K562 (cell line): Measurements from ENCODE around the gene ZNF488.

Experiments
- HDAC2 ChIP-seq: fragments of 450-650 bp; IDR thresholded peaks from 2 replicates; pipeline ENCODE4 v1.6.1; 2016; ENCODE audit warnings: mild to moderate bottlenecking
- IRF2 ChIP-seq: sonication (generic); formaldehyde crosslinking; IDR thresholded peaks from 2 replicates; pipeline ENCODE4 v1.8.1; 2022; ENCODE audit warnings: mild to moderate bottlenecking, missing genetic modification reagents
- MAFF ChIP-seq: IDR thresholded peaks from 2 replicates; pipeline ENCODE4 v1.6.1; 2012; ENCODE audit warnings: low read length, improper control_type of control experiment
- MYBL2 ChIP-seq, 2 experiments: fragments of 450-650 bp in 1 of 2; sonication (generic) in 1 of 2; formaldehyde crosslinking in 1 of 2; IDR thresholded peaks; 2 replicates each; pipeline versions ENCODE4 v1.6.1 to v1.8.1; 2017 to 2022; ENCODE audit warnings: borderline replicate concordance in 1 of 2, inconsistent platforms in 1 of 2, low read depth in 1 of 2, mild to moderate bottlenecking in 1 of 2, missing genetic modification reagents in 1 of 2, moderate library complexity in 1 of 2
- POLR2AphosphoS5 ChIP-seq: IDR thresholded peaks from 2 replicates; pipeline ENCODE4 v1.6.1; 2011; ENCODE audit warnings: mild to moderate bottlenecking, low read depth, low read length, moderate library complexity; ENCODE audit not compliant: control insufficient read depth, insufficient read depth
- SMC3 ChIP-seq: conservative IDR thresholded peaks from 2 replicates; pipeline ENCODE4 v1.6.1; 2011; ENCODE audit warnings: low read depth, low read length, improper control_type of control experiment; ENCODE audit not compliant: insufficient read depth
- TEAD4 ChIP-seq, 2 experiments: sonication (generic) in 1 of 2; formaldehyde crosslinking in 1 of 2; IDR thresholded peaks; 2 replicates each; pipeline versions ENCODE4 v1.6.1 to v1.8.0; 2012 to 2022; ENCODE audit warnings: borderline replicate concordance in 1 of 2, inconsistent platforms in 1 of 2, low read length in 1 of 2, mild to moderate bottlenecking in 1 of 2, missing genetic modification reagents in 1 of 2
- TF ChIP-seq, protein P1 (sequence below): sonication (generic); formaldehyde crosslinking; IDR thresholded peaks from 2 replicates; pipeline ENCODE4 v1.8.1; 2023; ENCODE audit warnings: mild to moderate bottlenecking, missing genetic modification reagents

DNA sequence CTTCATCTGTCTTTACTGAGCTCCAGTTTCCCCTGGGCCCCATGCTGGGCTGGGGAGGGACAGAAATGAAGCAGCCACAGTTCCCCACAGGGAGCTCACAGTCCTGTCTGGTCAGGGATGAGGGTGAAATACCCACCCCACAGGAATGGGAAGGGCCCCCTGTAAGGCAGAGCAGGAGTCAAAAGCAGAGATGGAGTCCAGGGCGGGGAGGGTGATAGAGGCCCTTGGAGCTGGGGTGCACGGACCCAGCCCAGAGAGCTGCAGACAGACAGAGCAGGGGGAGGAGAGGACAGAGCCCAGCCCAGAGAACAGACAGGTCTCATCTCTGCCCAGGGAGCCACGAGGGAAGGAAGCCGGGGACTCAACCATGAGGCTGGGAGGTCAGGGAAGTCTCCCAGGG is 34.9 kb upstream of the ZNF488 start:
- no peak for TF ChIP-seq IRF2
- no peak for TF ChIP-seq MAFF
- TF ChIP-seq, protein P1, sequence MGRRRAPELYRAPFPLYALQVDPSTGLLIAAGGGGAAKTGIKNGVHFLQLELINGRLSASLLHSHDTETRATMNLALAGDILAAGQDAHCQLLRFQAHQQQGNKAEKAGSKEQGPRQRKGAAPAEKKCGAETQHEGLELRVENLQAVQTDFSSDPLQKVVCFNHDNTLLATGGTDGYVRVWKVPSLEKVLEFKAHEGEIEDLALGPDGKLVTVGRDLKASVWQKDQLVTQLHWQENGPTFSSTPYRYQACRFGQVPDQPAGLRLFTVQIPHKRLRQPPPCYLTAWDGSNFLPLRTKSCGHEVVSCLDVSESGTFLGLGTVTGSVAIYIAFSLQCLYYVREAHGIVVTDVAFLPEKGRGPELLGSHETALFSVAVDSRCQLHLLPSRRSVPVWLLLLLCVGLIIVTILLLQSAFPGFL (CRISPR knock-in tag) = no peak
- TF ChIP-seq POLR2AphosphoS5 = no peak
- TF ChIP-seq MYBL2 (IDR thresholded peaks at IDR 0.05; ENCODE audit: low read depth) = no peak
- TF ChIP-seq MYBL2 (CRISPR knock-in tag; IDR thresholded peaks at IDR 0.05; ENCODE audit: borderline replicate concordance) = no peak
- TF ChIP-seq TEAD4 (IDR thresholded peaks at IDR 0.05; ENCODE audit: low read length) = no peak
- TF ChIP-seq TEAD4 (CRISPR knock-in tag; IDR thresholded peaks at IDR 0.05; ENCODE audit: borderline replicate concordance) = no peak
- no peak for TF ChIP-seq SMC3
- no peak for TF ChIP-seq HDAC2
